Left ventricle myocardium inferior (tissue), 1 donor: ENCODE results near the gene CLDND2. TPM values are rescaled to one million over a fixed set of nuclear protein-coding genes. Genes with fewer than 3 reads are reported as not detected.
A peak's percentile ranks its signal among the peaks of the same experiment; 100 is the strongest.
"Not testable (repeated sequence)": the region's sequence is repeated elsewhere in the genome, so short reads cannot be mapped to it uniquely, and the experiment has no call there.

Experiments
- DNase-seq: peaks from one replicate; pipeline ENCODE4 v3.0.0-alpha.2; 2020
- H3K27ac ChIP-seq: fragments of 200-600 bp; replicated peaks from 2 replicates; pipeline ENCODE4 v1.8.0; 2021
- H3K27me3 ChIP-seq: fragments of 200-600 bp; 2 replicates; pipeline ENCODE4 v1.8.0; 2021; ENCODE audit warnings: low read depth
- H3K36me3 ChIP-seq: fragments of 200-600 bp; 2 replicates; pipeline ENCODE4 v1.8.0; 2021
- H3K4me1 ChIP-seq: fragments of 200-600 bp; 2 replicates; pipeline ENCODE4 v1.8.0; 2021
- H3K4me3 ChIP-seq: fragments of 200-600 bp; 2 replicates; pipeline ENCODE4 v1.8.0; 2021; ENCODE audit warnings: mild to moderate bottlenecking, moderate library complexity
- H3K9me3 ChIP-seq: fragments of 200-600 bp; replicated peaks from 2 replicates; pipeline ENCODE4 v1.8.0; 2021
- CTCF ChIP-seq: fragments of 200-600 bp; IDR thresholded peaks from 2 replicates; pipeline ENCODE4 v1.8.0; 2021; ENCODE audit warnings: antibody characterized with exemption, mild to moderate bottlenecking, borderline replicate concordance
- intact Hi-C: fragments of 100-400 bp; cut with micrococcal nuclease; formaldehyde crosslinking; loops from one replicate; pipeline ENCODE4 v1.11.0; 2022
- total RNA-seq: library from RNA; stranded (reverse); fragmentation: NEBNext Ultra II Directional; extraction: Animal tissue kit (Norgen Biotek cat#: 25700); gene quantifications from one replicate; pipeline ENCODE4 v1.2.1, GENCODE V29; 2021
- donor health status: DM: no; HTN: yes; CAD: no; lungs with severe emphysema.

Gene CLDND2
- total RNA-seq, 1 donor from 2014 or later: 1.5 TPM

GRCh38 chr19:51398096-51398704 is 29.4 kb upstream of the CLDND2 start:
- H3K27me3 ChIP-seq: no peaks in the 10 kb centered on the region
- H3K4me1 ChIP-seq: peaks cover 10% of the 10 kb centered on the region
- H3K27ac ChIP-seq: no peak overlapping the region
- no peak for DNase-seq
- no peaks in the 10 kb centered on the region for H3K36me3 ChIP-seq
- TF ChIP-seq CTCF: peak; percentile 54
- peaks cover 19% of the 10 kb centered on the region for H3K9me3 ChIP-seq
- H3K4me3 ChIP-seq: no peak overlapping the region
- intact Hi-C loops: no loop called here

GRCh38 chr19:51397453-51397852 is 28.6 kb upstream of the CLDND2 start:
- H3K27me3 ChIP-seq, H3K4me3 ChIP-seq, H3K27ac ChIP-seq, DNase-seq, H3K36me3 ChIP-seq, intact Hi-C loops: not testable (repeated sequence)
- Histone ChIP-seq H3K4me1 (peaks cover 10% of the 10 kb centered on the region), H3K9me3 (peaks cover 15% of the 10 kb centered on the region)

- Histone ChIP-seq H3K9me3 (peaks cover 2% of the 10 kb centered on the region), H3K4me1 (peaks cover 10% of the 10 kb centered on the region), H3K4me3 (no peak overlapping the region), H3K27ac (no peak overlapping the region), H3K36me3 (no peaks in the 10 kb centered on the region), H3K27me3 (peaks cover 7% of the 10 kb centered on the region)
- TF ChIP-seq CTCF: no peak
- no peak for DNase-seq
- intact Hi-C loops: no loop called here
Measured at GRCh38 chr19:51396175-51396574, 27.4 kb upstream of the CLDND2 start.

- Histone ChIP-seq H3K36me3 (no peaks in the 10 kb centered on the region), H3K4me3 (peak overlapping the region; percentile 61), H3K27me3 (peaks cover 18% of the 10 kb centered on the region), H3K9me3 (no peaks in the 10 kb centered on the region), H3K27ac (peak overlapping the region; percentile 79), H3K4me1 (peaks cover 10% of the 10 kb centered on the region)
- intact Hi-C loops: no loop called here
- peak; percentile 89 for DNase-seq
- no peak for TF ChIP-seq CTCF
Measured at GRCh38 chr19:51394050-51394836, 25.4 kb upstream of the CLDND2 start.

GRCh38 chr19:51392701-51393100 is 23.9 kb upstream of the CLDND2 start:
- intact Hi-C loops: no loop called here

More at GRCh38 chr19:51392701-51393100, 23.9 kb upstream of the CLDND2 start:
- H3K4me1 ChIP-seq: peaks cover 10% of the 10 kb centered on the region
- DNase-seq: no peak
- no peaks in the 10 kb centered on the region for H3K36me3 ChIP-seq
- TF ChIP-seq CTCF: no peak
- H3K4me3 ChIP-seq: no peak overlapping the region
- no peak overlapping the region for H3K27ac ChIP-seq
- H3K27me3 ChIP-seq: peaks cover 18% of the 10 kb centered on the region
- H3K9me3 ChIP-seq: no peaks in the 10 kb centered on the region
